BE2C (cell line): ENCODE data around the gene SMC6.

ENCODE experiments used
- DNase-seq: peaks from one replicate; pipeline ENCODE4 v3.0.0-alpha.2; 2020
- H3K27me3 ChIP-seq: fragments of 250-450 bp; sonication (Bioruptor Pico); 2 replicates; pipeline ENCODE4 v1.5.1; 2020; ENCODE audit warnings: mild to moderate bottlenecking
- H3K36me3 ChIP-seq: fragments of 250-450 bp; sonication (Bioruptor Pico); 2 replicates; pipeline ENCODE4 v1.5.1; 2020; ENCODE audit warnings: mild to moderate bottlenecking
- H3K4me1 ChIP-seq: fragments of 250-450 bp; sonication (Bioruptor Pico); 2 replicates; pipeline ENCODE4 v1.5.1; 2020
- H3K4me3 ChIP-seq: 2 replicates; pipeline ENCODE4 v1.5.1; 2011; ENCODE audit warnings: low read depth, low read length
- H3K9me3 ChIP-seq: fragments of 250-450 bp; sonication (Bioruptor Pico); 2 replicates; pipeline ENCODE4 v1.5.1; 2020
- CTCF ChIP-seq: IDR thresholded peaks from 2 replicates; pipeline ENCODE4 v1.5.1; 2012; ENCODE audit warnings: mild to moderate bottlenecking, low read depth, low read length

SMC6 gene

GRCh38 chr2:17717666-17718065 is 35.9 kb downstream of the SMC6 start:
- Histone ChIP-seq H3K9me3 (no peaks in the 10 kb centered on the region), H3K4me1 (no peaks in the 10 kb centered on the region), H3K36me3 (peaks cover 33% of the 10 kb centered on the region), H3K4me3 (no peak overlapping the region), H3K27me3 (no peaks in the 10 kb centered on the region)
- DNase-seq = no peak
- TF ChIP-seq CTCF = no peak

- no peaks in the 10 kb centered on the region for H3K9me3 ChIP-seq
- no peak overlapping the region for H3K4me3 ChIP-seq
- no peak for DNase-seq
- peaks cover 36% of the 10 kb centered on the region for H3K36me3 ChIP-seq
- no peaks in the 10 kb centered on the region for H3K27me3 ChIP-seq
- TF ChIP-seq CTCF = no peak
- H3K4me1 ChIP-seq = no peaks in the 10 kb centered on the region
Observed at GRCh38 chr2:17713291-17713690, 40.3 kb downstream of the SMC6 start.

GRCh38 chr2:17710547-17711248 is 42.9 kb downstream of the SMC6 start:
- Histone ChIP-seq H3K4me1 (0 out of 2 replicates have a peak, but pooled peaks cover 5% of the 10 kb centered on the region), H3K36me3 (peaks cover 32% of the 10 kb centered on the region), H3K27me3 (no peaks in the 10 kb centered on the region), H3K9me3 (no peaks in the 10 kb centered on the region), H3K4me3 (no peak overlapping the region)
- no peak for DNase-seq
- no peak for TF ChIP-seq CTCF

- no peak overlapping the region for H3K4me3 ChIP-seq
- H3K9me3 ChIP-seq = no peaks in the 10 kb centered on the region
- H3K27me3 ChIP-seq = no peaks in the 10 kb centered on the region
- TF ChIP-seq CTCF = no peak
- DNase-seq = no peak
- H3K36me3 ChIP-seq = peaks cover 32% of the 10 kb centered on the region
- 0 out of 2 replicates have a peak, but pooled peaks cover 5% of the 10 kb centered on the region for H3K4me1 ChIP-seq
Observed at GRCh38 chr2:17709897-17710296, 43.7 kb downstream of the SMC6 start.

- TF ChIP-seq CTCF = no peak
- H3K4me3 ChIP-seq = no peak overlapping the region
- H3K9me3 ChIP-seq = no peaks in the 10 kb centered on the region
- no peak for DNase-seq
- peaks cover 32% of the 10 kb centered on the region for H3K36me3 ChIP-seq
- H3K4me1 ChIP-seq = 0 out of 2 replicates have a peak, but pooled peaks cover 5% of the 10 kb centered on the region
- H3K27me3 ChIP-seq = no peaks in the 10 kb centered on the region
Observed at GRCh38 chr2:17708501-17708900, 45.1 kb downstream of the SMC6 start.

- Histone ChIP-seq H3K27me3 (no peaks in the 10 kb centered on the region), H3K9me3 (no peaks in the 10 kb centered on the region), H3K4me3 (no peak overlapping the region), H3K4me1 (0 out of 2 replicates have a peak, but pooled peaks cover 5% of the 10 kb centered on the region), H3K36me3 (peaks cover 17% of the 10 kb centered on the region; the same call in 1 of the 2 replicates)
- no peak for TF ChIP-seq CTCF
- DNase-seq = no peak
Observed at GRCh38 chr2:17706845-17707244, 46.8 kb downstream of the SMC6 start.
